Hepatocyte (in vitro differentiated cells): ENCODE measurements around the gene ZMAT2.

Source experiments
- EZH2 ChIP-seq: fragments of 200-600 bp; sonication (generic); IDR thresholded peaks from 2 replicates; pipeline ENCODE4 v1.6.1; 2016; ENCODE audit warnings: antibody characterized with exemption, mild to moderate bottlenecking, borderline replicate concordance
- EZH2phosphoT487 ChIP-seq: fragments of 200-600 bp; sonication (generic); IDR thresholded peaks from one replicate; pipeline ENCODE4 v1.6.1; 2018; ENCODE audit warnings: antibody characterized with exemption, mild to moderate bottlenecking, low read depth, moderate library complexity; ENCODE audit not compliant: unreplicated experiment, severe bottlenecking
- TF ChIP-seq, protein P1 (sequence below): fragments of 200-600 bp; sonication (generic); IDR thresholded peaks from 2 replicates; pipeline ENCODE4 v1.5.1; 2016; ENCODE audit warnings: antibody characterized with exemption, mild to moderate bottlenecking; ENCODE audit not compliant: poor library complexity

DNA sequence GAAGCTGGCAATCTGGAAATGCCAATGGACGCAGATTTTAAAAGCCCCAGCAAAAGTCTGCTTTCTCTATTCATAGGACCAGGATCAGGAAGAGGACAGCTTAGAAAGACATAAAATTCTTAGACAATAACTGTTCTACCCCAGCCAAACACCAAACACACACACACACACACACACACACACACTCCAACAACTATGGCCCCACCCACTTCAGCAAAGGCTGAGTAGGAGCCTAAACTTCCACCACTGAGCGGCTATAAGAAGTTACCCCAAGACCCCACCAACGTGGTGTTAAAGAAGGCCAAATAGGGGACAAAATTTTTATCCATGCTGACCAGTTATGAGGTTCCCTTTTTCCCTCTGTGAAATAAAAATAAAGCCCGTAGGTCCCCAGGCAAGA lies 32.9 kb downstream of the ZMAT2 start:
- TF ChIP-seq, protein P1, sequence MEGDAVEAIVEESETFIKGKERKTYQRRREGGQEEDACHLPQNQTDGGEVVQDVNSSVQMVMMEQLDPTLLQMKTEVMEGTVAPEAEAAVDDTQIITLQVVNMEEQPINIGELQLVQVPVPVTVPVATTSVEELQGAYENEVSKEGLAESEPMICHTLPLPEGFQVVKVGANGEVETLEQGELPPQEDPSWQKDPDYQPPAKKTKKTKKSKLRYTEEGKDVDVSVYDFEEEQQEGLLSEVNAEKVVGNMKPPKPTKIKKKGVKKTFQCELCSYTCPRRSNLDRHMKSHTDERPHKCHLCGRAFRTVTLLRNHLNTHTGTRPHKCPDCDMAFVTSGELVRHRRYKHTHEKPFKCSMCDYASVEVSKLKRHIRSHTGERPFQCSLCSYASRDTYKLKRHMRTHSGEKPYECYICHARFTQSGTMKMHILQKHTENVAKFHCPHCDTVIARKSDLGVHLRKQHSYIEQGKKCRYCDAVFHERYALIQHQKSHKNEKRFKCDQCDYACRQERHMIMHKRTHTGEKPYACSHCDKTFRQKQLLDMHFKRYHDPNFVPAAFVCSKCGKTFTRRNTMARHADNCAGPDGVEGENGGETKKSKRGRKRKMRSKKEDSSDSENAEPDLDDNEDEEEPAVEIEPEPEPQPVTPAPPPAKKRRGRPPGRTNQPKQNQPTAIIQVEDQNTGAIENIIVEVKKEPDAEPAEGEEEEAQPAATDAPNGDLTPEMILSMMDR = no peak
- TF ChIP-seq EZH2 (no peak), EZH2phosphoT487 (no peak)
